IMR-90 (cell line): ENCODE results near the gene CCT4. TPM values are rescaled to one million over a fixed set of nuclear protein-coding genes. Genes with fewer than 3 reads are reported as not detected.

Source experiments
- ATAC-seq: fragments of 200-7000 bp; cut with Tn5 transposase; 2 replicates; pipeline ENCODE4 v1.9.1; 2020; ENCODE audit warnings: low read depth, mild to moderate bottlenecking, moderate library complexity
- BruUV-seq: library from RNA; stranded (reverse); fragments of 400-500 nt; replicated peaks from 2 replicates; lab custom pipeline; 2021; lab: Mats Ljungman, UMichigan
- CTCF ChIA-PET: fragments of 300-600 bp; formaldehyde crosslinking; extraction: SDS; loops from one replicate; lab custom pipeline; 2021; ENCODE audit warnings: antibody characterized with exemption; lab: Yijun Ruan, JAX
- POLR2A ChIA-PET: fragments of 300-600 bp; sonication (Branson Sonifier 250); formaldehyde crosslinking; loops from one replicate; lab custom pipeline; 2022; ENCODE audit warnings: antibody characterized with exemption; ENCODE audit not compliant: unreplicated experiment; lab: Charles Lee
- DNase-seq: peaks from one replicate; pipeline ENCODE4 v3.0.0; 2013
- H2AFZ ChIP-seq: replicated peaks from 2 replicates; pipeline ENCODE3; 2013; ENCODE audit warnings: low read length, mild to moderate bottlenecking; ENCODE audit not compliant: poor library complexity
- H2AK5ac ChIP-seq: 2 replicates; pipeline ENCODE4 v1.6.1; 2013; ENCODE audit warnings: low read depth, low read length, inconsistent platforms
- H2AK9ac ChIP-seq: replicated peaks from 2 replicates; pipeline ENCODE3; 2013; ENCODE audit warnings: mild to moderate bottlenecking, low read depth, low read length, moderate library complexity; ENCODE audit not compliant: poor library complexity
- H2BK120ac ChIP-seq: 2 replicates; pipeline ENCODE4 v1.6.1; 2013; ENCODE audit warnings: low read depth, low read length, inconsistent platforms
- H2BK15ac ChIP-seq: 3 replicates; pipeline ENCODE4 v1.6.1; 2013; ENCODE audit warnings: low read depth, low read length, inconsistent platforms
- H2BK20ac ChIP-seq: 2 replicates; pipeline ENCODE4 v1.6.1; 2013; ENCODE audit warnings: low read depth, mild to moderate bottlenecking, inconsistent platforms, low read length, moderate library complexity
- H2BK5ac ChIP-seq: 2 replicates; pipeline ENCODE4 v1.6.1; 2013; ENCODE audit warnings: mild to moderate bottlenecking, low read depth, low read length, inconsistent platforms; ENCODE audit not compliant: poor library complexity, severe bottlenecking
- H3K14ac ChIP-seq: replicated peaks from 2 replicates; pipeline ENCODE4 v1.6.1; 2013; ENCODE audit warnings: low read depth, low read length, inconsistent platforms
- H3K18ac ChIP-seq: 2 replicates; pipeline ENCODE4 v1.6.1; 2013; ENCODE audit warnings: low read depth, low read length, control low read depth
- H3K23ac ChIP-seq: 2 replicates; pipeline ENCODE4 v1.6.1; 2013; ENCODE audit warnings: low read depth, low read length, inconsistent platforms
- H3K27ac ChIP-seq: 2 replicates; pipeline ENCODE4 v1.5.1; 2013; ENCODE audit warnings: mild to moderate bottlenecking, control low read depth, low read length; ENCODE audit not compliant: insufficient read depth
- H3K27me3 ChIP-seq: 2 replicates; pipeline ENCODE4 v1.6.1; 2013; ENCODE audit warnings: low read length; ENCODE audit not compliant: control insufficient read depth, insufficient read depth
- H3K36me3 ChIP-seq: 2 replicates; pipeline ENCODE4 v1.6.1; 2013; ENCODE audit warnings: low read length, mixed read lengths; ENCODE audit not compliant: control insufficient read depth, insufficient read depth
- H3K4ac ChIP-seq: 2 replicates; pipeline ENCODE4 v1.6.1; 2013; ENCODE audit warnings: low read depth, low read length, inconsistent platforms
- H3K4me1 ChIP-seq: 2 replicates; pipeline ENCODE4 v1.6.1; 2013; ENCODE audit warnings: low read length, mixed read lengths; ENCODE audit not compliant: control insufficient read depth, insufficient read depth
- H3K4me2 ChIP-seq: 2 replicates; pipeline ENCODE4 v1.6.1; 2013; ENCODE audit warnings: low read depth, mild to moderate bottlenecking, control low read depth, low read length, moderate library complexity
- H3K4me3 ChIP-seq: 2 replicates; pipeline ENCODE4 v1.5.1; 2013; ENCODE audit warnings: low read depth, mild to moderate bottlenecking, control low read depth, low read length, moderate library complexity; ENCODE audit not compliant: insufficient read depth
- H3K56ac ChIP-seq: 2 replicates; pipeline ENCODE4 v1.6.1; 2013; ENCODE audit warnings: low read length, inconsistent platforms; ENCODE audit not compliant: insufficient read depth; ENCODE audit errors: extremely low read depth
- H3K79me1 ChIP-seq, 2 experiments: 2 replicates each; pipeline ENCODE4 v1.6.1; 2013; ENCODE audit warnings: low read length in 2 of 2, inconsistent platforms in 1 of 2, low read depth in 1 of 2
- H3K9ac ChIP-seq: 2 replicates; pipeline ENCODE4 v1.6.1; 2013; ENCODE audit warnings: low read depth, low read length, control low read depth
- H3K9me1 ChIP-seq: 2 replicates; pipeline ENCODE4 v1.6.1; 2013; ENCODE audit warnings: low read length, inconsistent platforms; ENCODE audit not compliant: insufficient read depth
- H3K9me3 ChIP-seq: 2 replicates; pipeline ENCODE4 v1.6.1; 2013; ENCODE audit warnings: low read length; ENCODE audit not compliant: control insufficient read depth, insufficient read depth
- H4K20me1 ChIP-seq: 2 replicates; pipeline ENCODE4 v1.6.1; 2013; ENCODE audit warnings: low read length, inconsistent platforms; ENCODE audit not compliant: insufficient read depth
- H4K5ac ChIP-seq: 2 replicates; pipeline ENCODE4 v1.6.1; 2013; ENCODE audit warnings: mild to moderate bottlenecking, low read depth, low read length, control low read depth
- H4K8ac ChIP-seq, 2 experiments: 2 replicates each; pipeline ENCODE4 v1.6.1; 2013; ENCODE audit warnings: low read depth in 2 of 2, low read length in 2 of 2, control low read depth in 1 of 2, inconsistent platforms in 1 of 2
- H4K91ac ChIP-seq: 2 replicates; pipeline ENCODE4 v1.6.1; 2013; ENCODE audit warnings: low read depth, low read length, inconsistent platforms; ENCODE audit not compliant: insufficient read depth
- CEBPB ChIP-seq: IDR thresholded peaks from 2 replicates; pipeline ENCODE4 v1.6.1; 2012; ENCODE audit warnings: low read depth, low read length, improper control_type of control experiment
- CTCF ChIP-seq: conservative IDR thresholded peaks from 2 replicates; pipeline ENCODE4 v1.5.1; 2012; ENCODE audit warnings: mild to moderate bottlenecking, low read depth, low read length, improper control_type of control experiment
- ELK1 ChIP-seq: fragments of 150-350 bp; IDR thresholded peaks from 2 replicates; pipeline ENCODE4 v1.6.1; 2016; ENCODE audit warnings: low read depth, mild to moderate bottlenecking, low read length, moderate library complexity, borderline replicate concordance
- MAFK ChIP-seq: IDR thresholded peaks from 2 replicates; pipeline ENCODE4 v1.6.1; 2012; ENCODE audit warnings: low read depth, low read length, improper control_type of control experiment
- MXI1 ChIP-seq: IDR thresholded peaks from 2 replicates; pipeline ENCODE4 v1.6.1; 2012; ENCODE audit warnings: low read depth, mild to moderate bottlenecking, low read length, moderate library complexity, borderline replicate concordance
- RCOR1 ChIP-seq: IDR thresholded peaks from 2 replicates; pipeline ENCODE4 v1.6.1; 2012; ENCODE audit warnings: mild to moderate bottlenecking, low read length, improper control_type of control experiment; ENCODE audit not compliant: insufficient replicate concordance
- RFX5 ChIP-seq: IDR thresholded peaks from 2 replicates; pipeline ENCODE4 v1.8.0; 2012; ENCODE audit warnings: low read depth, mild to moderate bottlenecking, low read length, moderate library complexity
- SMC3 ChIP-seq: fragments of 150-350 bp; IDR thresholded peaks from 2 replicates; pipeline ENCODE4 v1.6.1; 2016; ENCODE audit warnings: low read depth, mild to moderate bottlenecking, antibody characterized with exemption, low read length, moderate library complexity
- WGBS, 2 experiments: methylation state at CpG; one replicate each; pipeline versions ENCODE4 v1.1.5 to v1.1.7; 2013; ENCODE audit warnings: missing lambda C conversion rate in 2 of 2; ENCODE audit not compliant: insufficient read length in 1 of 2; ENCODE audit errors: extremely low coverage in 2 of 2; 5-methylcytosine and 5-hydroxymethylcytosine counted together
- dilution Hi-C: fragments of 300-500 bp; cut with HindIII; formaldehyde crosslinking; loops from one replicate; pipeline ENCODE4 v1.14.3; 2018; ENCODE audit warnings: low sequenced_read_pairs; ENCODE audit not compliant: unreplicated experiment
- in situ Hi-C: fragments of 300-500 bp; cut with MboI; formaldehyde crosslinking; loops from 3 replicates; pipeline ENCODE4 v1.14.3; 2019; ENCODE audit warnings: low sequenced_read_pairs, inconsistent platforms, mixed read lengths
- intact Hi-C: fragments of 100-400 bp; cut with micrococcal nuclease; formaldehyde crosslinking; loops from 2 replicates; pipeline ENCODE4 v1.10.0; 2022
- polyA plus RNA-seq, 3 experiments: library from polyadenylated mRNA; depleted of rRNA; stranded (reverse); fragments of >200 nt; gene quantifications; 2 replicates each; pipeline ENCODE4 v1.2.3, GENCODE V29; 2012; ENCODE audit warnings: low replicate concordance in 1 of 3
- total RNA-seq: library from RNA; depleted of rRNA; stranded (reverse); fragments of >200 nt; gene quantifications from 2 replicates; pipeline ENCODE4 v1.2.3, GENCODE V29; 2012

CCT4 gene
- total and polyA plus RNA-seq, 2 of the 4 experiments (the other 2 are of a cell fraction): 94.4 to 187 TPM

DNA sequence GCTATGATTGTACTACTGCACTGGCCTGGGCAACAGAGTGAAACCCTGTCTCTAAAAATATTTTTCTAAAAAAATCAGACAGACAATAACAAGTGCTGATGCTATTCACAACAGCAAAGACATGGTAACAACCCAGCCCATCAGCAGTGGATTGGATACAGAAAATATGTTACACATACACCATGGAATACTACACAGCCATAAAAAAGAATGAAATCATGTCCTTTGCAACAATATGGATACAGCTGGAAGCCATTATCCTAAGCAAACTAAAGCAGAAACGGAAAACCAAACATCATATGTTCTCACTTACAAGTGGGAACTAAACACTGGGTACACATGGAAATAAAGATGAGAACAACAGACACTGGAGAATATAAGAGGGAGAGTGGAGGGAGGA, 54.5 kb downstream of the CCT4 start:
- Histone ChIP-seq H2BK15ac (no peak overlapping the region), H3K9me3 (no peaks in the 10 kb centered on the region), H3K4ac (no peak overlapping the region), H2AFZ (no peak overlapping the region), H3K27ac (no peak overlapping the region), H4K5ac (no peak overlapping the region), H3K27me3 (no peaks in the 10 kb centered on the region), H4K8ac (no peak overlapping the region), H4K91ac (no peak overlapping the region), H4K20me1 (no peaks in the 10 kb centered on the region), H2BK120ac (no peak overlapping the region), H2BK20ac (no peak overlapping the region), H3K4me1 (no peaks in the 10 kb centered on the region), H2AK5ac (no peak overlapping the region), H3K56ac (no peak overlapping the region), H3K9ac (no peak overlapping the region), H3K79me1 (no peaks in the 10 kb centered on the region), H3K18ac (no peak overlapping the region), H3K4me3 (no peak overlapping the region), H3K9me1 (no peaks in the 10 kb centered on the region; the same call in 1 of the 2 replicates), H3K36me3 (no peaks in the 10 kb centered on the region), H2BK5ac (no peak overlapping the region), H3K4me2 (no peak overlapping the region), H3K23ac (no peak overlapping the region), H3K14ac (no peak overlapping the region), H2AK9ac (no peak overlapping the region)
- CTCF ChIA-PET: interaction anchor here (1.3 kb wide), 1 partner anchor 14 kb away, joined by 3 read pairs; no protein-coding TSS in a partner anchor
- intact Hi-C loops: no loop called here
- dilution Hi-C loops: no loop called here
- no CpG with 5 or more reads among the region's 1 CpG for WGBS, 2 experiments
- no peak for TF ChIP-seq MAFK
- no peak for TF ChIP-seq MXI1
- TF ChIP-seq ELK1: no peak
- TF ChIP-seq RFX5: no peak
- TF ChIP-seq CTCF: no peak
- no peak for TF ChIP-seq RCOR1
- TF ChIP-seq SMC3: no peak
- no peak for TF ChIP-seq CEBPB
- no peak for DNase-seq
- POLR2A ChIA-PET: no interaction called here
- in situ Hi-C loops: no loop called here
- BruUV-seq: no TSS peak
- ATAC-seq: no peak
